BLaER1 (cell line): ENCODE data around the gene RIPOR3.
A peak's percentile ranks its signal among the peaks of the same experiment; 100 is the strongest.

Source experiments
- H3K27ac ChIP-seq: shearing (Covaris generic); formaldehyde crosslinking; 2 replicates; pipeline ENCODE4 v1.8.1; 2022
- H3K27me3 ChIP-seq: shearing (Covaris generic); formaldehyde crosslinking; 2 replicates; pipeline ENCODE4 v1.8.1; 2022
- H3K36me3 ChIP-seq: shearing (Covaris generic); formaldehyde crosslinking; 2 replicates; pipeline ENCODE4 v1.8.1; 2022
- H3K4me1 ChIP-seq: shearing (Covaris generic); formaldehyde crosslinking; 2 replicates; pipeline ENCODE4 v1.8.1; 2022
- H3K4me2 ChIP-seq: shearing (Covaris generic); formaldehyde crosslinking; 2 replicates; pipeline ENCODE4 v1.8.1; 2022
- H3K4me3 ChIP-seq: shearing (Covaris generic); formaldehyde crosslinking; 2 replicates; pipeline ENCODE4 v1.8.1; 2022
- H3K9ac ChIP-seq: shearing (Covaris generic); formaldehyde crosslinking; 2 replicates; pipeline ENCODE4 v1.8.1; 2022
- H3K9me3 ChIP-seq: shearing (Covaris generic); formaldehyde crosslinking; 2 replicates; pipeline ENCODE4 v1.8.1; 2022
- H4K20me1 ChIP-seq: shearing (Covaris generic); formaldehyde crosslinking; 2 replicates; pipeline ENCODE4 v1.8.1; 2022
- Cebpa-rat ChIP-seq: shearing (Covaris generic); IDR thresholded peaks from 2 replicates; pipeline ENCODE4 v1.8.1; 2022

The RIPOR3 gene

GRCh38 chr20:50636601-50637540 is 54.5 kb downstream of the RIPOR3 start:
- no peaks in the 10 kb centered on the region for H3K9me3 ChIP-seq
- no peak for TF ChIP-seq Cebpa-rat
- H3K4me2 ChIP-seq = peak overlapping the region; percentile 94
- no peaks in the 10 kb centered on the region; the same call in 1 of the 2 replicates for H3K36me3 ChIP-seq
- peaks cover 86% of the 10 kb centered on the region for H3K4me1 ChIP-seq
- peak overlapping the region; percentile 56 for H3K4me3 ChIP-seq
- no peaks in the 10 kb centered on the region for H4K20me1 ChIP-seq
- no peaks in the 10 kb centered on the region for H3K27me3 ChIP-seq
- H3K9ac ChIP-seq = peak overlapping the region; percentile 64
- peak overlapping the region; percentile 80 for H3K27ac ChIP-seq

- Histone ChIP-seq H3K9ac (peak overlapping the region; percentile 64), H3K36me3 (no peaks in the 10 kb centered on the region; the same call in 1 of the 2 replicates), H3K9me3 (no peaks in the 10 kb centered on the region), H3K4me3 (peak overlapping the region; percentile 56), H3K4me2 (peak overlapping the region; percentile 94), H3K27me3 (no peaks in the 10 kb centered on the region), H3K27ac (peak overlapping the region; percentile 80), H4K20me1 (no peaks in the 10 kb centered on the region), H3K4me1 (peaks cover 86% of the 10 kb centered on the region)
- no peak for TF ChIP-seq Cebpa-rat
Observed at GRCh38 chr20:50635676-50636600, 55.4 kb downstream of the RIPOR3 start.

GRCh38 chr20:50635014-50635557 is 56.3 kb downstream of the RIPOR3 start:
- H3K4me2 ChIP-seq = no peak overlapping the region; the same call in 1 of the 2 replicates

GRCh38 chr20:50634191-50634590 is 57.2 kb downstream of the RIPOR3 start:
- Histone ChIP-seq H3K4me3 (no peak overlapping the region), H3K36me3 (no peaks in the 10 kb centered on the region; the same call in 1 of the 2 replicates), H3K4me1 (peaks cover 86% of the 10 kb centered on the region), H3K9ac (no peak overlapping the region), H3K4me2 (no peak overlapping the region), H3K9me3 (no peaks in the 10 kb centered on the region), H3K27ac (no peak overlapping the region), H3K27me3 (no peaks in the 10 kb centered on the region), H4K20me1 (no peaks in the 10 kb centered on the region)
- no peak for TF ChIP-seq Cebpa-rat

More at GRCh38 chr20:50635014-50635557, 56.3 kb downstream of the RIPOR3 start:
- peaks cover 86% of the 10 kb centered on the region for H3K4me1 ChIP-seq
- no peaks in the 10 kb centered on the region for H3K9me3 ChIP-seq
- H3K27ac ChIP-seq = no peak overlapping the region
- no peaks in the 10 kb centered on the region; the same call in 1 of the 2 replicates for H3K36me3 ChIP-seq
- no peak overlapping the region for H3K4me3 ChIP-seq
- no peaks in the 10 kb centered on the region for H4K20me1 ChIP-seq
- no peaks in the 10 kb centered on the region for H3K27me3 ChIP-seq
- TF ChIP-seq Cebpa-rat = no peak
- H3K9ac ChIP-seq = no peak overlapping the region

- Histone ChIP-seq H3K4me3 (no peak overlapping the region), H3K27me3 (no peaks in the 10 kb centered on the region), H3K36me3 (no peaks in the 10 kb centered on the region; the same call in 1 of the 2 replicates), H3K4me1 (peaks cover 86% of the 10 kb centered on the region), H3K9ac (no peak overlapping the region), H3K4me2 (peak overlapping the region; percentile 30; the same call in 1 of the 2 replicates), H3K9me3 (no peaks in the 10 kb centered on the region), H4K20me1 (no peaks in the 10 kb centered on the region), H3K27ac (no peak overlapping the region)
- TF ChIP-seq Cebpa-rat = no peak
Observed at GRCh38 chr20:50633361-50633760, 58.0 kb downstream of the RIPOR3 start.

GRCh38 chr20:50632701-50633100 is 58.6 kb downstream of the RIPOR3 start:
- no peak for TF ChIP-seq Cebpa-rat
- H3K4me2 ChIP-seq = peak overlapping the region; percentile 99

GRCh38 chr20:50632236-50632635 is 59.1 kb downstream of the RIPOR3 start:
- Histone ChIP-seq H3K27ac (no peak overlapping the region), H4K20me1 (no peaks in the 10 kb centered on the region), H3K4me2 (peak overlapping the region; percentile 99), H3K4me1 (peaks cover 86% of the 10 kb centered on the region), H3K36me3 (no peaks in the 10 kb centered on the region; the same call in 1 of the 2 replicates), H3K9me3 (no peaks in the 10 kb centered on the region), H3K9ac (peak overlapping the region; percentile 38; the same call in 1 of the 2 replicates), H3K4me3 (no peak overlapping the region), H3K27me3 (no peaks in the 10 kb centered on the region)
- TF ChIP-seq Cebpa-rat = no peak

More at GRCh38 chr20:50632701-50633100, 58.6 kb downstream of the RIPOR3 start:
- Histone ChIP-seq H3K9me3 (no peaks in the 10 kb centered on the region), H3K36me3 (no peaks in the 10 kb centered on the region; the same call in 1 of the 2 replicates), H3K9ac (peak overlapping the region; percentile 38; the same call in 1 of the 2 replicates), H3K4me3 (no peak overlapping the region), H3K27ac (no peak overlapping the region), H3K27me3 (no peaks in the 10 kb centered on the region), H4K20me1 (no peaks in the 10 kb centered on the region), H3K4me1 (peaks cover 86% of the 10 kb centered on the region)

- no peak for TF ChIP-seq Cebpa-rat
- H3K9me3 ChIP-seq = no peaks in the 10 kb centered on the region
- no peak overlapping the region for H3K4me3 ChIP-seq
- H4K20me1 ChIP-seq = no peaks in the 10 kb centered on the region
- no peaks in the 10 kb centered on the region for H3K27me3 ChIP-seq
- H3K36me3 ChIP-seq = no peaks in the 10 kb centered on the region; the same call in 1 of the 2 replicates
- H3K9ac ChIP-seq = peak overlapping the region; percentile 74; the same call in 1 of the 2 replicates
- H3K4me1 ChIP-seq = peaks cover 86% of the 10 kb centered on the region
- H3K4me2 ChIP-seq = peak overlapping the region; percentile 99
- peak overlapping the region; percentile 95; the same call in 1 of the 2 replicates for H3K27ac ChIP-seq
Observed at GRCh38 chr20:50630578-50631263, 60.6 kb downstream of the RIPOR3 start.
